A549 treated with AZD9567 at 1 μM for 4 hours (cell line): ENCODE results near the gene OR51G1. TPM values are rescaled to one million over a fixed set of nuclear protein-coding genes. Genes with fewer than 3 reads are reported as not detected.

Experiments used
- total RNA-seq: library from RNA; stranded (reverse); fragments of 200-300 nt; extraction: Qiagen RNA extraction; gene quantifications from 5 replicates; pipeline ENCODE4 v1.2.3, GENCODE V29; 2022; ENCODE audit not compliant: insufficient read depth

The OR51G1 gene, protein sequence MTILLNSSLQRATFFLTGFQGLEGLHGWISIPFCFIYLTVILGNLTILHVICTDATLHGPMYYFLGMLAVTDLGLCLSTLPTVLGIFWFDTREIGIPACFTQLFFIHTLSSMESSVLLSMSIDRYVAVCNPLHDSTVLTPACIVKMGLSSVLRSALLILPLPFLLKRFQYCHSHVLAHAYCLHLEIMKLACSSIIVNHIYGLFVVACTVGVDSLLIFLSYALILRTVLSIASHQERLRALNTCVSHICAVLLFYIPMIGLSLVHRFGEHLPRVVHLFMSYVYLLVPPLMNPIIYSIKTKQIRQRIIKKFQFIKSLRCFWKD
- total RNA-seq, result not detected in 5 replicates

DNA sequence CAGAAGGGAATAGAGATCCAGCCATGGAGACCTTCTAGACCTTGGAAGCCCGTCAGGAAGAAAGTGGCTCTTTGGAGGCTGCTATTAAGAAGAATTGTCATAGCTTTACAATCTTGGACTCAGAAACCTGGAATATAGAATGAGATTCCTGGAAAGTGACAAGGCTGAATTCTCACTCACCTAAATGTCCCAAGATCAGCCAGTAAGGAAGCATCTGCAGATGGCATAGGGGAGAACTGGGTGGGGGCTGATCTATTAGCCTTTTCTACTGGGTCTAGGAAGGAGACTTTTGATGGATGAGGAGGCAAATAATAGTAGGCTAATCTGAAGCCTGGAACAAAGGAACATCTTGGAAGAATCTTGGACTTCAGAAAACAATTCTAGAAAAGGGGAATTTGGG, at the start of gene OR51G1:
Gene OR51G1, minus strand, starts transcription at position 101 of the 400 bp plus-strand sequence. Its CDS starts 0 bp downstream, at position 101.

DNA sequence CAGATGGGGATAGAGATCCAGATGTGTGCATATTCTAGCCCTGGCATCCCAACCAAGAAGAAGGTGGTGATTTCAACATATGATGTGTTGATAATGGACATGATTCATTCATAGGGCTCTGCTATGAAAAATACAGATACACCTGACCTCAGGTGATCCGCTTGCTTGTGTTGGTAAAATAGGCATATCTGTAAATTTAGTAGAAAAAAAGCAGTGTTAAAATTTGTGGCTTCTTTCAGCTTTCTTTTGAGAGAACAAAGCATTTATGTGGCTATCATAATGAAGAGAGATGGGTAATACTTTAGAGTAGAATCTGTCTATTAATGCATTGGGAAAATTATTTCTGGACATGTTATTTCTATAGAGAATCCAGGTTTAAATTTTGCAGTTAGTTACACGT, 31.5 kb upstream of the OR51G1 start, which contains the start of gene OR51A2:
Gene OR51A2, minus strand, starts transcription at position 101 of the 400 bp plus-strand sequence. Its CDS starts 0 bp downstream, at position 101.

DNA sequence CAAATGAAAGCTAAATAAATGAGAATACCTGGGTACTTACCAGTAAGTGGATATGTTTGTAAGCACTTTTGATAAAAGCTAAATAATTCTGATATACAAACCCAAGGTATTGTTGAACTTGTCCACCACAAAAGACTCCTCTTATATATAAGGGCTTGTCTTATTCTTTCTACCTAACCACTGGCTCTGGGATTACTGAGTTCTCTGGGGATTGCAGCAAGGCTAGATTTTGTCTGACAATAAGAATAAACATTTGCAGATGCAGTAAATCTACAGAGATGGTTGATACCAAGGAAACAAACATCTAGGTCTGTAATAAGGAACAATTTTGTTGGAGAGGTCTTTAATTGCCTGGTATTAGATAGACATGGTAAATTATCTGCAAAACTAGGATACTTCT, 23.4 kb upstream of the OR51G1 start, which contains the start of gene OR51A4:
Gene OR51A4, minus strand, starts transcription at position 101 of the 400 bp plus-strand sequence. CDS start 505 bp downstream, outside the sequence.

DNA sequence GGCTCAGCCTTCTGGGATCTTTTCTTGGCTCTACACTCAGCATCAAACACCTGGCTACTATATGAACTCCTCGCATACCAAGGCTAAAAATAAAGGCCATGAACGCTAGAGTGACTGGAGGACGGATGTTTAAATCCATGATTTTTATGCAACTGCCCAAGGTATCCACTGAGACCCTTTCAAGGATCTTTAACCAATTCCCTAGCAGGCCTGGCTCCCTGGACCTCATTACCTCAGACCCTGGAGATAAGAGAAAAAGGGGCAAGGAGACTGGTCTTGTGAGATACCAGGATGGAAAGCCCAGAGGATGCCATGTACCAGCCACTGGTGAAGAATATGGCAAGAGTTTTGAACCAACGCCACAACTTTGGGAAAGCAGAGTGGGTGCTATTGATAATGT, 4.9 kb downstream of the OR51G1 start, which contains the start of gene OR51G2:
Gene OR51G2, minus strand, starts transcription at position 101 of the 400 bp plus-strand sequence. CDS start 3,687 bp downstream, outside the sequence.

DNA sequence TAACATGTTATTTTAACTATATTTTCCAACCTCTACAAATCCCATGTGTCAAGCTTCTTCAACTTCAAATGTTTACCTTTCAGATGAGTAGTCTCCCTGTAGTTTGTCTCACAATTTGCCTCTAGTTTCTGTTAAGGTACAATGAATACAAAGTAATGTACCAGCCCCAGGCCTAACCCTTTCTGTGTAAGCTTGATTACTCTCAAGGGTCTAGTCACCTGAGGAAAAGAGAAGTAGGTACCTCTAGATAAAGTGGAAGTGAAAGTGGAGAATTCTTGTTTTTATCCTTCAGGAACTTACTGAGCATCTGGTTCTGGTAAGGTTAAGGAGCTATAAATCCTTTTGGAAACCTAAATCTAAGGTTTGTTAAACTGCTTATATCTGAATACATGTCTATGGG, 20.7 kb downstream of the OR51G1 start, which contains the start of gene OR51A7:
Gene OR51A7, plus strand, starts transcription at position 300 of the 400 bp plus-strand sequence. CDS start 3,587 bp downstream, outside the sequence.

DNA sequence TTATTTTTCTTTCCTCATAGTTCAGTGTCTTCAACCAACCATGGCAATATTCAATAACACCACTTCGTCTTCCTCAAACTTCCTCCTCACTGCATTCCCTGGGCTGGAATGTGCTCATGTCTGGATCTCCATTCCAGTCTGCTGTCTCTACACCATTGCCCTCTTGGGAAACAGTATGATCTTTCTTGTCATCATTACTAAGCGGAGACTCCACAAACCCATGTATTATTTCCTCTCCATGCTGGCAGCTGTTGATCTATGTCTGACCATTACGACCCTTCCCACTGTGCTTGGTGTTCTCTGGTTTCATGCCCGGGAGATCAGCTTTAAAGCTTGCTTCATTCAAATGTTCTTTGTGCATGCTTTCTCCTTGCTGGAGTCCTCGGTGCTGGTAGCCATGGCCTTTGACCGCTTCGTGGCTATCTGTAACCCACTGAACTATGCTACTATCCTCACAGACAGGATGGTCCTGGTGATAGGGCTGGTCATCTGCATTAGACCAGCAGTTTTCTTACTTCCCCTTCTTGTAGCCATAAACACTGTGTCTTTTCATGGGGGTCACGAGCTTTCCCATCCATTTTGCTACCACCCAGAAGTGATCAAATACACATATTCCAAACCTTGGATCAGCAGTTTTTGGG, 42.2 kb downstream of the OR51G1 start, which contains the start of gene OR51T1:
Gene OR51T1, plus strand, starts transcription at position 41 of the 641 bp plus-strand sequence. Its CDS starts 0 bp downstream, at position 41.

Other genes with a start within 250 kb of the OR51G1 start
- not detected in 5 replicates for gene OR51E2, start 226.5 kb downstream of the OR51G1 start, total RNA-seq
- gene MMP26, start 219.6 kb downstream of the OR51G1 start, total RNA-seq, result not detected in 5 replicates
- gene OR51F1, start 154.4 kb downstream of the OR51G1 start, total RNA-seq, result not detected in 5 replicates
- gene OR52R1, start 120.0 kb downstream of the OR51G1 start, total RNA-seq, result not detected in 5 replicates
- gene OR51F2, start 103.0 kb downstream of the OR51G1 start, total RNA-seq, result not detected in 5 replicates
- not detected in 5 replicates for gene OR51S1, start 75.1 kb downstream of the OR51G1 start, total RNA-seq
- gene OR51T1, start 42.4 kb downstream of the OR51G1 start, total RNA-seq, result not detected in 5 replicates
- gene OR51A7, start 20.6 kb downstream of the OR51G1 start, total RNA-seq, result not detected in 5 replicates
- not detected in 5 replicates for gene OR51G2, start 5.0 kb downstream of the OR51G1 start, total RNA-seq
- gene OR51A4, start 23.3 kb upstream of the OR51G1 start, total RNA-seq, result not detected in 5 replicates
- not detected in 5 replicates for gene OR51A2, start 31.4 kb upstream of the OR51G1 start, total RNA-seq
- not detected in 5 replicates for gene OR51L1, start 70.5 kb upstream of the OR51G1 start, total RNA-seq
- gene OR52J3, start 122.2 kb upstream of the OR51G1 start, total RNA-seq, result not detected in 5 replicates
- not detected in 5 replicates for gene OR52E2, start 135.3 kb upstream of the OR51G1 start, total RNA-seq
- gene OR52E1, start 145.2 kb upstream of the OR51G1 start, total RNA-seq, result not detected in 5 replicates
- not detected in 5 replicates for gene OR52A5, start 214.0 kb upstream of the OR51G1 start, total RNA-seq
- gene OR52A1, start 230.4 kb upstream of the OR51G1 start, total RNA-seq, result not detected in 5 replicates